Measurements from ENCODE around the gene ME3. TPM values are rescaled to one million over a fixed set of nuclear protein-coding genes. Genes with fewer than 3 reads are reported as not detected.
"Not testable (repeated sequence)": the region's sequence is repeated elsewhere in the genome, so short reads cannot be mapped to it uniquely, and the experiment has no call there.

Gene ME3
- total RNA-seq, 5 donors from 2014 or later (not counting 1 experiment from before 2014, with no cell fraction given): 2.2 to 5.0 (median 4.3) TPM

DNA sequence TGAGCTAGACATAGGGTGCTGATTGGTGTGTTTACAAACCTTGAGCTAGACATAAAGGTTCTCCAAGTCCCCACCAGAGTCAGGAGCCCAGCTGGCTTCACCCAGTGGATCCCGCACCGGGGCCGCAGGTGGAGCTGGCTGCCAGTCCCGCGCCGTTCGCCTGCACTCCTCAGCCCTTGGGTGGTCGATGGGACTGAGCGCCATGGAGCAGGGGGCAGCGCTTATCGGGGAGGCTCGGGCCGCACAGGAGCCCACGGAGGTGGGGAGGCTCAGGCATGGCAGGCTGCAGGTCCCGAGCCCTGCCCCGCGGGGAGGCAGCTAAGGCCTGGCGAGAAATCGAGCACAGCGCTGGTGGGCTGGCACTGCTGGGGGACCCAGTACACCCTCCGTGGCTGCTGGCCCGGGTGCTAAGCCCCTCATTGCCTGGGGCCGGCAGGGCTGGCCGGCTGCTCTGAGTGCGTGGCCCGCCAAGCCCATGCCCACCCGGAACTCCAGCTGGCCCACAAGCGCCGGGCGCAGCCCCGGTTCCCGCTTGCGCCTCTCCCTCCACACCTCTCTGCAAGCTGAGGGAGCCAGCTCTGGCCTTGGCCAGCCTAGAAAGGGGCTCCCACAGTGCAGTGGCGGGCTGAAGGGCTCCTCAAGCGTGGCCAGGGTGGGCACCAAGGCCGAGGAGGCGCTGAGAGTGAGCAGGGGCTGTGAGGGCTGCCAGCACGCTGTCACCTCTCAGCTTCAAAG, 238.9 kb downstream of the ME3 start:
- POLR2A ChIA-PET; H3K4me1 ChIP-seq (ENCODE audit: control insufficient read depth in 1 of 2, extremely low read depth in 1 of 2, insufficient read depth in 2 of 2, low read length in 2 of 2); CTCF ChIA-PET; ATAC-seq (replicated peaks in 1 of 4); H3K36me3 ChIP-seq (ENCODE audit: control insufficient read depth in 2 of 2, extremely low read depth in 1 of 2, insufficient read depth in 1 of 2, low read length in 1 of 2); H3K9me3 Mint-ChIP-seq; H3K36me3 Mint-ChIP-seq; H3K27ac ChIP-seq (ENCODE audit: low read length); H3K9me3 ChIP-seq; H3K4me1 Mint-ChIP-seq; H3K27me3 ChIP-seq (replicated peaks in 1 of 2; ENCODE audit: control insufficient read depth in 2 of 2, extremely low read depth in 1 of 2, insufficient read depth in 2 of 2, low read length in 1 of 2); H3K27me3 Mint-ChIP-seq; H3K27ac Mint-ChIP-seq; H3K4me3 Mint-ChIP-seq; DNase-seq; H3K4me3 ChIP-seq (ENCODE audit: control insufficient read depth in 1 of 2, extremely low read depth in 1 of 2, low read length in 1 of 2): not testable (repeated sequence)
- WGBS (ENCODE audit: insufficient coverage): 95% methylated on average over 37 of the region's 38 CpGs

DNA sequence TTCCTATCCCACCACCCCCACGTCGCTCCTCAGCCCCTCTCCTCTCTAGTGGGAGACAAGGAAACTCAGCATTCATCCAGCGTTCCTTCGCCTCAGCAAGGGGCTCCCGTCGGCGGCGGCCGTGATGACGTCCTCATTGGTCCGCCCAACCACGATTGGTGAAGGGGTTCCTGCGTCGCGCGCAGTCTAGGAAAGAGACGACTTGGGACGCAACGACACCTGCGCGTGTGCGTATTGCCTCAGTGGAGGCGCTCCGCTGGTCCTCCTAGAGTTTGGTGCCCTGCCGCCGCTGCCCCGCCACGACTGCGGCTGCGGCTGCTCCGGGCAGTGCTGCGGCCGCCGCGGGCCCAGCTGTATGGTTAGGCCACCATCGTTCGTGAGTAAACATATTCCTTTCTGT, 241.2 kb downstream of the ME3 start:
- ChIA-PET POLR2A (no interaction called here), CTCF (no interaction called here)
- no peaks in the 10 kb centered on the region for H3K4me1 Mint-ChIP-seq
- Histone ChIP-seq H3K27ac (ENCODE audit: low read length) (no peak overlapping the region), H3K9me3 (no peaks in the 10 kb centered on the region), H3K4me3 (ENCODE audit: control insufficient read depth in 1 of 2, extremely low read depth in 1 of 2, low read length in 1 of 2) (no peak overlapping the region), H3K27me3 (replicated peaks in 1 of 2; ENCODE audit: control insufficient read depth in 2 of 2, extremely low read depth in 1 of 2, insufficient read depth in 2 of 2, low read length in 1 of 2) (no peaks in the 10 kb centered on the region), H3K36me3 (ENCODE audit: control insufficient read depth in 2 of 2, extremely low read depth in 1 of 2, insufficient read depth in 1 of 2, low read length in 1 of 2) (no peaks in the 10 kb centered on the region), H3K4me1 (ENCODE audit: control insufficient read depth in 1 of 2, extremely low read depth in 1 of 2, insufficient read depth in 2 of 2, low read length in 2 of 2) (no peaks in the 10 kb centered on the region)
- peaks cover 3% of the 10 kb centered on the region for H3K36me3 Mint-ChIP-seq
- ATAC-seq (replicated peaks in 1 of 4) (peak in 1 of 4 experiments; percentile 65), DNase-seq (peak in 2 of 35 experiments; percentile 6 to 12)
- 92% methylated on average over 14 of the region's 37 CpGs for WGBS (ENCODE audit: insufficient coverage)
- no peak overlapping the region for H3K27ac Mint-ChIP-seq
- H3K27me3 Mint-ChIP-seq: no peaks in the 10 kb centered on the region
- H3K9me3 Mint-ChIP-seq: peaks cover 6 to 13% (median 7%) of the 10 kb centered on the region in 3 donors
- peak overlapping the region in 2 of 3 donors; percentile 40 to 45 for H3K4me3 Mint-ChIP-seq

DNA sequence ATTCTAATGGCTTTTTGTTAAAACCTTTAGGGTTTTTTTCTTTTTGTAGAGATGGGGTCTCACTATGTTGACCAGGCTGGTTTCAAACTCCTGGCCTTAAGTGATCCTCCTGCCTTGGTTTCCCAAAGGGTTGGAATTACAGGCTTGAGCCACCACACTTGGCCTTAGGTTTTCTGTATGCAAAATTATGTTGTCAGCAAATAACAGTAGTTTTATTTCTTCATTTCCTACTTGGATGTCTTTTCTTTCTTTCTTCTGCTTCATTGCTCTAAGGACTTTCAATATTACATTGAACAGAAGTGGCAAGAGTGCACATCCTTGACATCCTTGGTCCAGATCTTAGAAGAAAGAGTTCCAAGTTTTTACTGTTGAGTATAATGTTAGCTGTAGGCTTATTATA, 245.0 kb downstream of the ME3 start:
- CTCF ChIA-PET: no interaction called here
- Mint-ChIP-seq H3K4me1 (no peaks in the 10 kb centered on the region), H3K27me3 (no peaks in the 10 kb centered on the region)

DNA sequence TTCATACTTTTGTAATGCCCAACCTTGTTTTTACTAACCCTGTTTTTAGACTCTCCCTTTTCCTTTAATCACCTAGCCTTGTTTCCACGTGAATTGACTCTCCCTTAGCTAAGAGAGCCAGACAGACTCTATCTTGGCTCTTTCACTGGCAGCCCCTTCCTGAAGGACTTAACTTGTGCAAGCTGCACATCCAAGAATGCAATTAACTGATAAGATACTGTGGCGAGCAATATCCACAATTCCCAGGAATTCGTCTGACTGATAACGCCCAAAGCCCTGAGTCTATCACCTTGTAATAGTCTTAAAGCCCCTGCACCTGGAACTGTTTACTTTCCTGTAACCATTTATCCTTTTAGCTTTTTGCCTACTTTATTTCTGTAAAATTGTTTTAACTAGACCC, 248.9 kb downstream of the ME3 start:
- DNase-seq; H3K27me3 Mint-ChIP-seq; H3K36me3 ChIP-seq (ENCODE audit: control insufficient read depth in 2 of 2, extremely low read depth in 1 of 2, insufficient read depth in 1 of 2, low read length in 1 of 2); H3K27ac Mint-ChIP-seq; H3K27me3 ChIP-seq (replicated peaks in 1 of 2; ENCODE audit: control insufficient read depth in 2 of 2, extremely low read depth in 1 of 2, insufficient read depth in 2 of 2, low read length in 1 of 2); ATAC-seq (replicated peaks in 1 of 4); H3K9me3 ChIP-seq; H3K27ac ChIP-seq (ENCODE audit: low read length); H3K4me1 ChIP-seq (ENCODE audit: control insufficient read depth in 1 of 2, extremely low read depth in 1 of 2, insufficient read depth in 2 of 2, low read length in 2 of 2); H3K4me3 ChIP-seq (ENCODE audit: control insufficient read depth in 1 of 2, extremely low read depth in 1 of 2, low read length in 1 of 2); H3K4me1 Mint-ChIP-seq; H3K4me3 Mint-ChIP-seq; POLR2A ChIA-PET: not testable (repeated sequence)
- CTCF ChIA-PET: interaction anchor here in 1 of 2 donors (0.6 kb wide), 1 partner anchor 1977 kb away, joined by 3 read pairs; no protein-coding TSS in a partner anchor
- Mint-ChIP-seq H3K9me3 (peaks cover 6 to 20% (median 7%) of the 10 kb centered on the region in 3 donors), H3K36me3 (peaks cover 20% of the 10 kb centered on the region)
- WGBS (ENCODE audit: insufficient coverage): 91% methylated on average over 3 of the region's 4 CpGs

More for the DNA sequence above, 245.0 kb downstream of the ME3 start:
- no peaks in the 10 kb centered on the region for H3K9me3 ChIP-seq
- no peaks in the 10 kb centered on the region for H3K36me3 ChIP-seq (ENCODE audit: control insufficient read depth in 2 of 2, extremely low read depth in 1 of 2, insufficient read depth in 1 of 2, low read length in 1 of 2)
- DNase-seq: no peak
- H3K4me1 ChIP-seq (ENCODE audit: control insufficient read depth in 1 of 2, extremely low read depth in 1 of 2, insufficient read depth in 2 of 2, low read length in 2 of 2): no peaks in the 10 kb centered on the region
- Mint-ChIP-seq H3K36me3 (peaks cover 13% of the 10 kb centered on the region), H3K4me3 (no peak overlapping the region), H3K9me3 (peaks cover 6 to 20% (median 7%) of the 10 kb centered on the region in 3 donors), H3K27ac (no peak overlapping the region)
- POLR2A ChIA-PET: no interaction called here
- no peak overlapping the region for H3K4me3 ChIP-seq (ENCODE audit: control insufficient read depth in 1 of 2, extremely low read depth in 1 of 2, low read length in 1 of 2)
- no peaks in the 10 kb centered on the region for H3K27me3 ChIP-seq (replicated peaks in 1 of 2; ENCODE audit: control insufficient read depth in 2 of 2, extremely low read depth in 1 of 2, insufficient read depth in 2 of 2, low read length in 1 of 2)
- no peak overlapping the region for H3K27ac ChIP-seq (ENCODE audit: low read length)
- no peak for ATAC-seq (replicated peaks in 1 of 4)

DNA sequence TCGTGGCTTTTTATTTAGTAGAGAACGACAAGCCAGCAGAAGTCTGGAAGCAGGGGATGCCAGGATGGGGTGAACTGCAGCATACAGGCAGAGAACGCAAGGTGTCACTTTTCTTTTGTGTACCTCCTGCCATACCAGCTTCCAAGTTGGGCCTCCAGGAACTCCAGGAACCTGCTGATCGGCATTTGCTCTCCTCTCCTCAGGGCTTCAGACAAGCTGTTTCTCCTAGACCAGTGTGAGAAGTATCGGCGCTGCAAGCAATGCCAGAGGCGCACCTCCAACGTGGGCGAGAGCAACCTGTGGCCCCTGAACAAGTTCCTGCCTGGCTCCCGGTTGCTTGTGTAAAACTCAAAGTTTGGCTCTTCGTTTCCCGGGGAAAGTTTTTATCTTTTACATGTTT, 250.0 kb downstream of the ME3 start:
- H3K27me3 ChIP-seq (replicated peaks in 1 of 2; ENCODE audit: control insufficient read depth in 2 of 2, extremely low read depth in 1 of 2, insufficient read depth in 2 of 2, low read length in 1 of 2): no peaks in the 10 kb centered on the region
- Mint-ChIP-seq H3K27ac (no peak overlapping the region), H3K36me3 (peaks cover 17% of the 10 kb centered on the region), H3K9me3 (peaks cover 6 to 18% (median 7%) of the 10 kb centered on the region in 3 donors), H3K4me3 (no peak overlapping the region), H3K27me3 (no peaks in the 10 kb centered on the region), H3K4me1 (no peaks in the 10 kb centered on the region)
- no peak overlapping the region for H3K4me3 ChIP-seq (ENCODE audit: control insufficient read depth in 1 of 2, extremely low read depth in 1 of 2, low read length in 1 of 2)
- no peak overlapping the region for H3K27ac ChIP-seq (ENCODE audit: low read length)
- H3K9me3 ChIP-seq: no peaks in the 10 kb centered on the region
- H3K36me3 ChIP-seq (ENCODE audit: control insufficient read depth in 2 of 2, extremely low read depth in 1 of 2, insufficient read depth in 1 of 2, low read length in 1 of 2): no peaks in the 10 kb centered on the region
- ChIA-PET POLR2A (no interaction called here), CTCF (interaction anchor here in 1 of 2 donors (0.7 kb wide), 1 partner anchor 616 kb away, joined by 5 read pairs; no protein-coding TSS in a partner anchor)
- H3K4me1 ChIP-seq (ENCODE audit: control insufficient read depth in 1 of 2, extremely low read depth in 1 of 2, insufficient read depth in 2 of 2, low read length in 2 of 2): no peaks in the 10 kb centered on the region
- no peak for DNase-seq
- 88% methylated on average over 6 of the region's 12 CpGs for WGBS (ENCODE audit: insufficient coverage)
- ATAC-seq (replicated peaks in 1 of 4): no peak

DNA sequence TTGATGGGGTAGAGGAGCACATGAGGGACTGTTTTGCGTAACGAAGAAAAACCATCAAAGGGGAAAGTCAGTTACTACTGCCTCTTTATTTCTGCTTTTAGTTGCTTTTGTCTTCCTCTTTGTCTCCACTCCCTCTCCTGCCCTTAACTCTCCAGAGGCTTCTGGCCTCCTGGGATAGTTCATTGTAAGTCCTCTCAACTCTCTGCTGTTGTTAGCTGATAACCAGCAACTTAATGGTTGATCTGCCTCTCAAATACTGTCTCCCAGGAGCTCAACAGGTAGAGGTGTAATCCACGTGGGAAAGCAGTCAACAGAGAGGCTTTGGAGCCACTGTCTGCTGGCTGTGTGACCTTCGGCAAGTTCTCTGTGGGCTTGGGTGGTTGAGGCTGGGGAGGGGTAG, 250.5 kb downstream of the ME3 start:
- Histone ChIP-seq H3K27me3 (replicated peaks in 1 of 2; ENCODE audit: control insufficient read depth in 2 of 2, extremely low read depth in 1 of 2, insufficient read depth in 2 of 2, low read length in 1 of 2) (no peaks in the 10 kb centered on the region), H3K4me1 (ENCODE audit: control insufficient read depth in 1 of 2, extremely low read depth in 1 of 2, insufficient read depth in 2 of 2, low read length in 2 of 2) (no peaks in the 10 kb centered on the region), H3K36me3 (ENCODE audit: control insufficient read depth in 2 of 2, extremely low read depth in 1 of 2, insufficient read depth in 1 of 2, low read length in 1 of 2) (no peaks in the 10 kb centered on the region), H3K27ac (ENCODE audit: low read length) (no peak overlapping the region), H3K4me3 (ENCODE audit: control insufficient read depth in 1 of 2, extremely low read depth in 1 of 2, low read length in 1 of 2) (no peak overlapping the region), H3K9me3 (no peaks in the 10 kb centered on the region)
- ATAC-seq (replicated peaks in 1 of 4) (no peak), DNase-seq (no peak)
- no peak overlapping the region for H3K27ac Mint-ChIP-seq
- H3K4me1 Mint-ChIP-seq: no peaks in the 10 kb centered on the region
- no peaks in the 10 kb centered on the region for H3K27me3 Mint-ChIP-seq
- peaks cover 17% of the 10 kb centered on the region for H3K36me3 Mint-ChIP-seq
- WGBS (ENCODE audit: insufficient coverage): 75% methylated on average over 1 of the region's 4 CpGs
- peaks cover 5 to 14% (median 6%) of the 10 kb centered on the region in 3 donors for H3K9me3 Mint-ChIP-seq
- CTCF ChIA-PET: interaction anchor here in 1 of 2 donors (0.7 kb wide), 1 partner anchor 615 kb away, joined by 5 read pairs; no protein-coding TSS in a partner anchor
- H3K4me3 Mint-ChIP-seq: no peak overlapping the region
- POLR2A ChIA-PET: no interaction called here

All from T-cell (primary cell).